Liver (tissue), 9 donors: Measurements from ENCODE around the gene DHRSX. TPM values are rescaled to one million over a fixed set of nuclear protein-coding genes. Genes with fewer than 3 reads are reported as not detected.

Experiments
- DNase-seq: peaks from one replicate; pipeline ENCODE4 v3.0.0-alpha.2; 2017; ENCODE audit warnings: low spot score
- H3K27ac ChIP-seq, 2 donors: one replicate each; pipeline ENCODE4 v1.7.0; 2013; ENCODE audit warnings: inconsistent platforms in 2 of 2, low read length in 2 of 2, control low read depth in 1 of 2, low read depth in 1 of 2, mild to moderate bottlenecking in 1 of 2
- H3K27me3 ChIP-seq, 4 donors: one replicate each; pipeline versions ENCODE4 v1.6.1 to v1.7.0; 2013; ENCODE audit warnings: low read length in 3 of 4, inconsistent platforms in 1 of 4, mild to moderate bottlenecking in 1 of 4, moderate library complexity in 1 of 4; ENCODE audit not compliant: control insufficient read depth in 4 of 4, insufficient read depth in 4 of 4
- H3K36me3 ChIP-seq, 4 donors: one replicate each; pipeline versions ENCODE4 v1.6.1 to v1.7.0; 2013; ENCODE audit warnings: low read length in 3 of 4, mild to moderate bottlenecking in 3 of 4, low read depth in 1 of 4, moderate library complexity in 1 of 4; ENCODE audit not compliant: control insufficient read depth in 4 of 4, insufficient read depth in 3 of 4
- H3K4me1 ChIP-seq, 4 donors: one replicate each; pipeline versions ENCODE4 v1.6.1 to v1.7.0; 2013; ENCODE audit warnings: low read length in 3 of 4, mild to moderate bottlenecking in 3 of 4, moderate library complexity in 1 of 4; ENCODE audit not compliant: control insufficient read depth in 4 of 4, insufficient read depth in 4 of 4
- H3K4me3 ChIP-seq, 3 donors: one replicate each; pipeline versions ENCODE4 v1.6.1 to v1.7.0; 2013; ENCODE audit warnings: low read length in 3 of 3, control low read depth in 1 of 3, low read depth in 1 of 3, mild to moderate bottlenecking in 1 of 3
- H3K9ac ChIP-seq, 2 donors: one replicate each; pipeline ENCODE4 v1.7.0; 2013; ENCODE audit warnings: low read length in 2 of 2, mild to moderate bottlenecking in 2 of 2, moderate library complexity in 2 of 2, control low read depth in 1 of 2, low read depth in 1 of 2
- H3K9me3 ChIP-seq, 4 donors: one replicate each; pipeline versions ENCODE4 v1.6.1 to v1.7.0; 2013; ENCODE audit warnings: low read length in 3 of 4; ENCODE audit not compliant: control insufficient read depth in 4 of 4
- EGR1 ChIP-seq, 2 donors: IDR thresholded peaks; 2 replicates each; pipeline ENCODE4 v1.6.1; 2016 to 2018; ENCODE audit warnings: antibody characterized with exemption in 2 of 2, low read depth in 2 of 2
- FOXA1 ChIP-seq: IDR thresholded peaks from 2 replicates; pipeline ENCODE4 v1.6.1; 2016; ENCODE audit warnings: antibody characterized with exemption
- FOXA2 ChIP-seq: IDR thresholded peaks from 2 replicates; pipeline ENCODE4 v1.6.1; 2016; ENCODE audit warnings: antibody characterized with exemption
- GABPA ChIP-seq, 2 donors: IDR thresholded peaks in 1 of 2; conservative IDR thresholded peaks in 1 of 2; 2 replicates each; pipeline ENCODE4 v1.6.1; 2016; ENCODE audit warnings: antibody characterized with exemption in 2 of 2, mild to moderate bottlenecking in 1 of 2, moderate library complexity in 1 of 2
- HNF4A ChIP-seq, 2 donors: conservative IDR thresholded peaks; 2 replicates each; pipeline ENCODE4 v1.6.1; 2016; ENCODE audit warnings: antibody characterized with exemption in 2 of 2, mild to moderate bottlenecking in 2 of 2
- HNF4G ChIP-seq: IDR thresholded peaks from 2 replicates; pipeline ENCODE4 v1.6.1; 2016; ENCODE audit warnings: antibody characterized with exemption
- JUND ChIP-seq, 2 donors: IDR thresholded peaks; 2 replicates each; pipeline ENCODE4 v1.6.1; 2016; ENCODE audit warnings: antibody characterized with exemption in 2 of 2
- NR2F2 ChIP-seq: IDR thresholded peaks from 2 replicates; pipeline ENCODE4 v1.6.1; 2016; ENCODE audit warnings: antibody characterized with exemption
- RAD21 ChIP-seq, 2 donors: IDR thresholded peaks; 2 replicates each; pipeline ENCODE4 v1.6.1; 2016; ENCODE audit warnings: antibody characterized with exemption in 2 of 2, mild to moderate bottlenecking in 2 of 2
- RXRA ChIP-seq, 2 donors: IDR thresholded peaks; 2 replicates each; pipeline ENCODE4 v1.6.1; 2017 to 2018; ENCODE audit warnings: antibody characterized with exemption in 2 of 2, mild to moderate bottlenecking in 1 of 2
- SP1 ChIP-seq: IDR thresholded peaks from 2 replicates; pipeline ENCODE4 v1.6.1; 2018; ENCODE audit warnings: antibody characterized with exemption, mild to moderate bottlenecking
- TAF1 ChIP-seq: conservative IDR thresholded peaks from 2 replicates; pipeline ENCODE4 v1.6.1; 2016; ENCODE audit warnings: antibody characterized with exemption, mild to moderate bottlenecking
- YY1 ChIP-seq: IDR thresholded peaks from 2 replicates; pipeline ENCODE4 v1.6.1; 2016; ENCODE audit warnings: antibody characterized with exemption, mild to moderate bottlenecking
- WGBS: extraction: QIAGEN DNeasy Blood & Tissue Kit; methylation state at CpG from one replicate; pipeline ENCODE4 v1.1.7; 2013; 5-methylcytosine and 5-hydroxymethylcytosine counted together
- polyA plus RNA-seq, 2 donors: library from polyadenylated mRNA; stranded (reverse) in 1 of 2; unstranded in 1 of 2; fragments of 200-250 nt in 1 of 2; fragments of >200 nt in 1 of 2; fragmentation: Nextera tagmentation in 1 of 2; extraction: Ambion mirVana in 1 of 2; gene quantifications; one replicate each; pipeline versions ENCODE4 v1.2.1 to v1.2.3, GENCODE V29; 2013 to 2015
- total RNA-seq, 2 donors: library from RNA; depleted of rRNA; stranded (reverse); fragments of >200 nt; gene quantifications; one replicate each; pipeline ENCODE4 v1.2.3, GENCODE V29; 2014
- TF ChIP-seq, protein P1 (sequence below): fragments of 150-350 bp; IDR thresholded peaks from 2 replicates; pipeline ENCODE4 v1.5.1; 2017; ENCODE audit warnings: improper control_type of control experiment, low read depth, low read length; ENCODE audit not compliant: missing input control
- TF ChIP-seq, protein P2 (sequence below): IDR thresholded peaks from 2 replicates; pipeline ENCODE4 v1.6.1; 2016; ENCODE audit warnings: antibody characterized with exemption, mild to moderate bottlenecking
- TF ChIP-seq, protein P3 (sequence below): IDR thresholded peaks from 2 replicates; pipeline ENCODE4 v1.6.1; 2016; ENCODE audit warnings: antibody characterized with exemption
- TF ChIP-seq, protein P4 (sequence below): IDR thresholded peaks from 2 replicates; pipeline ENCODE4 v1.6.1; 2016; ENCODE audit warnings: antibody characterized with exemption
- TF ChIP-seq, protein P5 (sequence below): IDR thresholded peaks from 2 replicates; pipeline ENCODE4 v1.6.1; 2016; ENCODE audit warnings: antibody characterized with exemption
- donor health status: healthy.
- donor health status: healthy.
- donor health status: healthy.
- donor health status: healthy.
- donor health status: healthy.

The DHRSX gene
- total and polyA plus RNA-seq, 4 donors = 17.2 to 35.2 (median 23.3) TPM

DNA sequence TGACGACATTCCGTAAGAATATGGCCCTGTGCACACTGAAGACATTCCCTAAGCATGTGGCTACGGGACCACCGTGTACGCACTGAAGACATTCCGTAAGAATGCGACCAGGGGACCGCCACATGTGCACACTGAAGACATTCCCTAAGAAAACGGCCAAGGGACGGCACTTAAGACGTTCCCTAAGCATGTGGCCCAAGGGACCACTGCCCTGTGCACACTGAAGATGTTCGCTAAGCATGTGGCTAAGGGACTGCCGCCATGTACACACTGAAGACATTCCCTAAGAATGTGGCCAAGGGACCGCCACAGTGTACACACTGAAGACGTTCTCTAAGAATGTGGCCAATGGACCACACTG, 21.4 kb downstream of the DHRSX start:
- no peak for DNase-seq
- 98% methylated on average over 15 of the region's 15 CpGs for WGBS

DNA sequence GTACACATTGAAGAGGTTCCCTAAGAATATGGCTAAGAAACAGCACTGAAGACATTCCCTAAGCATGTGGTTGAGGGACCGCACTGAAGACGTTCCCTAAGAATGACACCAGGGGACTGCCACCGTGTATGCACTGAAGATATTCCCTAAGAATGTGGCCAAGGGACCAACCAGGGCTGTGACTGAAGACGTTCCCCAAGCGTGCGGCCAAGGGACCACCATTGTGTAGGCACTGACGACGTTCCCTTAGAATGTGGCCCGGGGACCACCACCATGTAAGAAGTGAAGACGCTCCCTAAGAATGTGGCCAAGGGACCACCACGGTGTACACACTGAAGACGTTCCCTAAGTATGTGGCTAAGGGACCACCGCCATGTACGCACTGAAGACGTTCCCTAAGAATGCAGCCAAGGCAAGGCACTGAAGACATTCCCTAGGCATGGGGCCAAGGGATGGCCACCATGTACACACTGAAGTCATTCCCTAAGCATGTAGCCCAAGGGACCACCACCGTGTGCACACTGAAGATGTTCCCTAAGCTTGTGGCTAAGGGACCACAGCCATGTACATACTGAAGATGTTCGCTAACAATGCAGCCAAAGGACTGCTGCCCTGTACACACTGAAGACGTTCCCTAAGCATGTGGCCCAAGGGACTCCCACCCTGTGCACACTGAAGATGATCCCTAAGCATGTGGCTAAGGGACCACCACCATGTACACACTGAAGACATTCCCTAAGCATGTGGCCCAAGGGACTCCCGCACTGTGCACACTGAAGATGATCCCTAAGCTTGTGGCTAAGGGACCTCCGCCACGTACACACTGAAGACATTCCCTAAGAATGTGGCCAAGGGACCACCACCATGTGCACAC, 22.0 kb downstream of the DHRSX start:
- TF ChIP-seq, protein P1, sequence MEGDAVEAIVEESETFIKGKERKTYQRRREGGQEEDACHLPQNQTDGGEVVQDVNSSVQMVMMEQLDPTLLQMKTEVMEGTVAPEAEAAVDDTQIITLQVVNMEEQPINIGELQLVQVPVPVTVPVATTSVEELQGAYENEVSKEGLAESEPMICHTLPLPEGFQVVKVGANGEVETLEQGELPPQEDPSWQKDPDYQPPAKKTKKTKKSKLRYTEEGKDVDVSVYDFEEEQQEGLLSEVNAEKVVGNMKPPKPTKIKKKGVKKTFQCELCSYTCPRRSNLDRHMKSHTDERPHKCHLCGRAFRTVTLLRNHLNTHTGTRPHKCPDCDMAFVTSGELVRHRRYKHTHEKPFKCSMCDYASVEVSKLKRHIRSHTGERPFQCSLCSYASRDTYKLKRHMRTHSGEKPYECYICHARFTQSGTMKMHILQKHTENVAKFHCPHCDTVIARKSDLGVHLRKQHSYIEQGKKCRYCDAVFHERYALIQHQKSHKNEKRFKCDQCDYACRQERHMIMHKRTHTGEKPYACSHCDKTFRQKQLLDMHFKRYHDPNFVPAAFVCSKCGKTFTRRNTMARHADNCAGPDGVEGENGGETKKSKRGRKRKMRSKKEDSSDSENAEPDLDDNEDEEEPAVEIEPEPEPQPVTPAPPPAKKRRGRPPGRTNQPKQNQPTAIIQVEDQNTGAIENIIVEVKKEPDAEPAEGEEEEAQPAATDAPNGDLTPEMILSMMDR = no peak
- TF ChIP-seq FOXA2 (no peak), RAD21 (IDR thresholded peaks at IDR 0.05) (no peak), HNF4A (conservative IDR thresholded peaks at IDR 0.05) (no peak), EGR1 (IDR thresholded peaks at IDR 0.05; ENCODE audit: low read depth in 2 of 2) (no peak), RXRA (IDR thresholded peaks at IDR 0.05) (no peak), HNF4G (no peak), YY1 (no peak), NR2F2 (no peak), FOXA1 (no peak), SP1 (no peak), JUND (IDR thresholded peaks at IDR 0.05) (no peak), GABPA (IDR thresholded peaks at IDR 0.05 in 1 of 2, conservative IDR thresholded peaks at IDR 0.05 in 1 of 2) (no peak), TAF1 (no peak)
- TF ChIP-seq, protein P2, sequence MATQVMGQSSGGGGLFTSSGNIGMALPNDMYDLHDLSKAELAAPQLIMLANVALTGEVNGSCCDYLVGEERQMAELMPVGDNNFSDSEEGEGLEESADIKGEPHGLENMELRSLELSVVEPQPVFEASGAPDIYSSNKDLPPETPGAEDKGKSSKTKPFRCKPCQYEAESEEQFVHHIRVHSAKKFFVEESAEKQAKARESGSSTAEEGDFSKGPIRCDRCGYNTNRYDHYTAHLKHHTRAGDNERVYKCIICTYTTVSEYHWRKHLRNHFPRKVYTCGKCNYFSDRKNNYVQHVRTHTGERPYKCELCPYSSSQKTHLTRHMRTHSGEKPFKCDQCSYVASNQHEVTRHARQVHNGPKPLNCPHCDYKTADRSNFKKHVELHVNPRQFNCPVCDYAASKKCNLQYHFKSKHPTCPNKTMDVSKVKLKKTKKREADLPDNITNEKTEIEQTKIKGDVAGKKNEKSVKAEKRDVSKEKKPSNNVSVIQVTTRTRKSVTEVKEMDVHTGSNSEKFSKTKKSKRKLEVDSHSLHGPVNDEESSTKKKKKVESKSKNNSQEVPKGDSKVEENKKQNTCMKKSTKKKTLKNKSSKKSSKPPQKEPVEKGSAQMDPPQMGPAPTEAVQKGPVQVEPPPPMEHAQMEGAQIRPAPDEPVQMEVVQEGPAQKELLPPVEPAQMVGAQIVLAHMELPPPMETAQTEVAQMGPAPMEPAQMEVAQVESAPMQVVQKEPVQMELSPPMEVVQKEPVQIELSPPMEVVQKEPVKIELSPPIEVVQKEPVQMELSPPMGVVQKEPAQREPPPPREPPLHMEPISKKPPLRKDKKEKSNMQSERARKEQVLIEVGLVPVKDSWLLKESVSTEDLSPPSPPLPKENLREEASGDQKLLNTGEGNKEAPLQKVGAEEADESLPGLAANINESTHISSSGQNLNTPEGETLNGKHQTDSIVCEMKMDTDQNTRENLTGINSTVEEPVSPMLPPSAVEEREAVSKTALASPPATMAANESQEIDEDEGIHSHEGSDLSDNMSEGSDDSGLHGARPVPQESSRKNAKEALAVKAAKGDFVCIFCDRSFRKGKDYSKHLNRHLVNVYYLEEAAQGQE = no peak
- TF ChIP-seq, protein P3, sequence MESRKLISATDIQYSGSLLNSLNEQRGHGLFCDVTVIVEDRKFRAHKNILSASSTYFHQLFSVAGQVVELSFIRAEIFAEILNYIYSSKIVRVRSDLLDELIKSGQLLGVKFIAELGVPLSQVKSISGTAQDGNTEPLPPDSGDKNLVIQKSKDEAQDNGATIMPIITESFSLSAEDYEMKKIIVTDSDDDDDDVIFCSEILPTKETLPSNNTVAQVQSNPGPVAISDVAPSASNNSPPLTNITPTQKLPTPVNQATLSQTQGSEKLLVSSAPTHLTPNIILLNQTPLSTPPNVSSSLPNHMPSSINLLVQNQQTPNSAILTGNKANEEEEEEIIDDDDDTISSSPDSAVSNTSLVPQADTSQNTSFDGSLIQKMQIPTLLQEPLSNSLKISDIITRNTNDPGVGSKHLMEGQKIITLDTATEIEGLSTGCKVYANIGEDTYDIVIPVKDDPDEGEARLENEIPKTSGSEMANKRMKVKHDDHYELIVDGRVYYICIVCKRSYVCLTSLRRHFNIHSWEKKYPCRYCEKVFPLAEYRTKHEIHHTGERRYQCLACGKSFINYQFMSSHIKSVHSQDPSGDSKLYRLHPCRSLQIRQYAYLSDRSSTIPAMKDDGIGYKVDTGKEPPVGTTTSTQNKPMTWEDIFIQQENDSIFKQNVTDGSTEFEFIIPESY = no peak
- TF ChIP-seq, protein P4, sequence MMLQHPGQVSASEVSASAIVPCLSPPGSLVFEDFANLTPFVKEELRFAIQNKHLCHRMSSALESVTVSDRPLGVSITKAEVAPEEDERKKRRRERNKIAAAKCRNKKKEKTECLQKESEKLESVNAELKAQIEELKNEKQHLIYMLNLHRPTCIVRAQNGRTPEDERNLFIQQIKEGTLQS = no peak
- TF ChIP-seq, protein P5, sequence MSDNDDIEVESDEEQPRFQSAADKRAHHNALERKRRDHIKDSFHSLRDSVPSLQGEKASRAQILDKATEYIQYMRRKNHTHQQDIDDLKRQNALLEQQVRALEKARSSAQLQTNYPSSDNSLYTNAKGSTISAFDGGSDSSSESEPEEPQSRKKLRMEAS = no peak
- peaks cover 0 to 1% (median 0%) of the 10 kb centered on the region in 4 donors for H3K9me3 ChIP-seq
- H3K9ac ChIP-seq = no peak overlapping the region
- H3K36me3 ChIP-seq = no peaks in the 10 kb centered on the region
- peak overlapping the region in 1 of 2 donors; percentile 10 for H3K27ac ChIP-seq
- DNase-seq = no peak
- peaks cover 0 to 2% (median 0%) of the 10 kb centered on the region in 4 donors for H3K4me1 ChIP-seq
- H3K4me3 ChIP-seq = no peak overlapping the region
- no peaks in the 10 kb centered on the region for H3K27me3 ChIP-seq
- WGBS = 96% methylated on average over 21 of the region's 21 CpGs

More for the DNA sequence above, 21.4 kb downstream of the DHRSX start:
- H3K9ac ChIP-seq = no peak overlapping the region
- H3K36me3 ChIP-seq = no peaks in the 10 kb centered on the region
- H3K4me1 ChIP-seq = peaks cover 0 to 2% (median 0%) of the 10 kb centered on the region in 4 donors
- no peaks in the 10 kb centered on the region for H3K27me3 ChIP-seq
- no peak overlapping the region for H3K4me3 ChIP-seq
- no peak overlapping the region for H3K27ac ChIP-seq
- H3K9me3 ChIP-seq = peaks cover 0 to 1% (median 0%) of the 10 kb centered on the region in 4 donors
- no peak for TF ChIP-seq GABPA (IDR thresholded peaks at IDR 0.05 in 1 of 2, conservative IDR thresholded peaks at IDR 0.05 in 1 of 2)
- no peak for TF ChIP-seq SP1
